ENCODE measurements around the gene WDR33.
"Not testable (repeated sequence)": the region's sequence is repeated elsewhere in the genome, so short reads cannot be mapped to it uniquely, and the experiment has no call there.

Gene WDR33

DNA sequence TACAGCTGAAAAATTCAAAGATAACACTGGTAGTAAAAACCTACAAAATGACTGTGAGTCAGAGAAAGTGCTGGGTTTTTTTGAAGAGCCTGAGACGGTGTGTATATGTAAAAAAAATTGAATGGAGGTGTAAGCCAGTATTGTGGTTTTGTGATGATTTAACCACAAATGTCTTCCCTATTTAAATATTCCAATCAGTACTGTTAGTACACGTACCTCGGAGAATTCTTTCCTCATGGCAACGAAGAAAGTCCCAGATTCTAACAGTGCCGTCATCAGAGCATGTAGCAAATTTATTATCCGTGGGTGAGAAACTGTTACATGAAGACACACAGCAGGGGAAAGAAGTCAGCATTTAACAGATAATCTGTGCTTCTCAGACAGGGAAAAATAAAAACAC, 48.1 kb downstream of the WDR33 start:
- TF ChIP-seq GATA1 (IDR thresholded peaks at IDR 0.05; ENCODE audit: low read depth, low read length): no peak
- no peak for TF ChIP-seq POLR2A (IDR thresholded peaks at IDR 0.05; ENCODE audit: low read length)
- no peak for DNase-seq

DNA sequence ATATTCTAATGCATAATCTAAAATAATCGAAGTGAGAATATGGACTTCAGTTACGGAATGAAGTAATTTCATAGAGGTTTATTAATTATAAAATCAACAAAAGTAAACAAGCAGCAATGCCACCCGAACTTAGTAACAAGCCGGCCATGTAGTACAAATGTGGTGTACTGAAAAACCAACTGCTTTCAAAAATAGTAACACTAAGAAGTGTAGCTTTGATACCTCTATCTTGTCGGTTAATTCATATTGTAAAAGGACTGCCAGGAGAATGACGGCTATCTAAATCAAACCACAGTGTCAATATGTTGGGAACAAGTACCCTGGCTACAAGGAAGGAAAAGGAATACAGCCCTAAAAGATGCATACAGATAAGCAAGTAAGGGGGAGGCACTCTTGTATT, 48.5 kb downstream of the WDR33 start:
- TF ChIP-seq POLR2A (IDR thresholded peaks at IDR 0.05; ENCODE audit: low read length) (no peak), GATA1 (IDR thresholded peaks at IDR 0.05; ENCODE audit: low read depth, low read length) (no peak)
- DNase-seq: no peak

DNA sequence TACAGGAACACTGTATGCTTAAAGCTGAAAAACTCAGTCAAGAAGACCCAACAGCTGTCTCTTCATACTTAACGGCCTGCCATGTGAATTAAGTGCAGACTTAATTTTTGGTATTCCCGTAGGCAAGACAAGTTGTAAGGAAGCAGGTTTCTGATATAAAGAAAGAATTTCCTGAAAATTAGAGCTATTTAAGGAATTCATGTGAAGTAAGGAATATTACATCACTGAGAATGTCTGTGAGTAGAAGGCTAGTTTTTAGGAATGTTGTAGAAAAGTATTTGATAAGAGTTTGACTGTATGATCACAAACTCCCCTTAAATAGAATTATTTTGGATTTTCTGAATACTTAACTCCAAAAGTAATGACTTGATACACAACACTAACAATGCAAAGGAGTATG, 51.0 kb downstream of the WDR33 start:
- no peak for DNase-seq
- no peak for TF ChIP-seq GATA1 (IDR thresholded peaks at IDR 0.05; ENCODE audit: low read depth, low read length)
- no peak for TF ChIP-seq POLR2A (IDR thresholded peaks at IDR 0.05; ENCODE audit: low read length)

DNA sequence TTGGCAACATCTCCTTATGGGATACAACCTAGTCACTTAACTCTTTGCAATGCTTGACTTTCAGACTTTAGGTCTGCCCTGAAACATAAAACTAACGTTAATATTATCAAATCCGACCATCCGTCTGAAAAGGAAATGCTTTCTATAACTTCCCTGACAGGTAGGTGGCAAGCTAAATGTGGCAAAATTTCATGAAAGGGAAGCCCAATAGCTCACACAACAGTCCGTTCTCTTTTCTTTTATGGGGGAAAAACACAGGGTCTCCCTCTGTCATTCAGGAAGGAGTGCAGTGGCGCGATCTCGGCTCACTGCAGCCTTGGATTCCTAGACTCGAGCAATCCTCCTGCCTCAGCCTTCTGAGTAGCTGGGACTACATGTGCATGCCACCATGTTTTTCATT, 56.8 kb downstream of the WDR33 start:
- no peak for TF ChIP-seq GATA1 (IDR thresholded peaks at IDR 0.05; ENCODE audit: low read depth, low read length)
- no peak for TF ChIP-seq POLR2A (IDR thresholded peaks at IDR 0.05; ENCODE audit: low read length)
- DNase-seq: no peak

DNA sequence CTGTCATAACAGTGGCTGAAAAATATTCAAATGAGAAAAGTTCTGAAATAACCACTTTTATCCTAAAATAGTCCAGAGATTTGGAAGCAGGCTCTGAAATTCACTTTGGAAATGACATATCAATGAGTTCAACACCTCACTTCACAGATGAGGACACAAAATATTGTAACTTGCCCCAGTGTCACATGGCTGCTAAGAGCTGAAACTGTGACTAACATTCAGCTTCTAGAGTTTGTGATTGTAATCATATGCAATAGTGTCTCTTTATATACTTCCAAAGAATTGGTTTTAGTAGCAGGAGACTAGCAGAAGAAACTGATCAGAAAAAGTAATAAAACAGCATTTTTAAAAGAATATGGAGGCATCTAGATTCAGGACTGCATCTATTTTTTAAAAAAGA, 57.6 kb downstream of the WDR33 start:
- DNase-seq: no peak
- TF ChIP-seq POLR2A (IDR thresholded peaks at IDR 0.05; ENCODE audit: low read length) (no peak), GATA1 (IDR thresholded peaks at IDR 0.05; ENCODE audit: low read depth, low read length) (no peak)

- DNase-seq: not testable (repeated sequence)
These were observed 61.4 kb downstream of the WDR33 start for GRCh38 chr2:127749537-127749936.

DNA sequence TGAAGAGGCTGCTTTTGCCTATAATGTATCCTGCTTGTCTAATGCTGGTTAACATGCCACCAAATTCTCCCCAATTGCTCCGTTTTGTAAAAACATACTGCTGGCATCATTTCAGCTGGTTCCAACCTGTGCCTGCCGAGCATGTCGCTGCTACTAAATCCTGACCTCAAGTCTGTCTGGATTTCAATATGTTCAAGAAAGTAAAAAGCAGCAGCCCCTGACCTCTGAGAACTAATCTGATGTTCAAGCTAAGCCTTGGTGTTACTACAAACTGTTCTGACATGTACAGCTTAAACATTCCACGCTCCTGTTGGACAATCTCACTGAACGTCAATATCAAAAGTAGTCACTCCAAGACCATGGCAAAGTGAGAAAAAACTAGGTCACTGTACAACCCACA, 63.4 kb downstream of the WDR33 start:
- TF ChIP-seq POLR2A (IDR thresholded peaks at IDR 0.05; ENCODE audit: low read length): no peak
- TF ChIP-seq GATA1 (IDR thresholded peaks at IDR 0.05; ENCODE audit: low read depth, low read length): no peak
- DNase-seq: no peak

DNA sequence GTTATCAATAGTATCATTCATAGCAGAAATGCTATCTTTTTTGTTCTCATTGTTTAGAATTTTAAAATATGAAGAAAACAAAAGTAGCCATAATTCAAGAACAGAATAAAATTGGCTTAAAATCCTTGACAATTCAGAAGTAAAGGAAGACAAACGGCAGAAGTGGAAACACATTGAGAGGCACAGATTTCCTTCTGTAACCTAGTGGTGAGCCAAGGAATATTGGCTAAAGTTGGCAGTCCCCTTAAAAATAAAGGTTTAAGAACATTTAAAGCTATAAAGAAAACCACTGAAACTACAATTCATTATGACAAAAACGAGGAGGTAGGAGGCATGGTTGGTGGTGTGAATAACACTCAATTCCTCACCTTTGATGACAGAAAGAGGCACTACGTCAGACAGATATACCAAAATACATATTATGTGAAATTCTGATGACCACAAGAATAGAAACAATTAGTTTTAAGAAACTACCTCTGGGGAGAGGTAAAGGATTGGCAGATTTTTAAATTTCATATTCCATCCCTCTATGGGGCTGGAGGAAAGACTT, 67.4 kb downstream of the WDR33 start:
- DNase-seq: no peak
- TF ChIP-seq POLR2A (IDR thresholded peaks at IDR 0.05; ENCODE audit: low read length) (no peak), GATA1 (IDR thresholded peaks at IDR 0.05; ENCODE audit: low read depth, low read length) (no peak)

DNA sequence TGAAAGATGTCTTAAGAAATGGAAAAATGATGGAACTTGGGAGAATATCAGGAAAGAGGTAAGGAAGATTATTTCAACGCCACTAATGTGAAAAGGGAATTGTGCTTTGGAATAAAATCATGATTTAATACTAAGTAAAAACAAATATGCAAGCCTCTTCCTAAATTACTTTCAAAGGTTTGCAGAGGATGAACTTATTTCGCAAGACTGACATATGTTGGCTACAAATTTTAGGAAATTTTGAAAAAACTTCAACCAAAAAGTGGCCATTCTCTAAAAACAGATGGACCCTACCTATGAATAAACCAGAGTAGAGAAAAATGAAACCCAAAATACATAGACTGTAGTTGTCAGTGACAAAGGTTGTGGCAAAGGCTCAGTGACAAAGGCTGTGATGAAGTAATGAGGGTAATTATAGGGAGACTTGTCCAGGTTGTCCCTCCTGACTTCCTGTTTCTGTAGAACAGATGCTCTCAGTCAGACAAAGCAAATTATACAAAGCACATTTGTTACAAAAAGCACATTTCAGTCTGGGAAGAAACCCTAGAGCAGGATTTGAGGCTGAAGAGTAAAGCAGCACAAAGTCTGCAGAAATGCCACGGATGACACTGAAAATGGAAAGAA, 70.2 kb downstream of the WDR33 start:
- TF ChIP-seq GATA1 (IDR thresholded peaks at IDR 0.05; ENCODE audit: low read depth, low read length): no peak
- TF ChIP-seq POLR2A (IDR thresholded peaks at IDR 0.05; ENCODE audit: low read length): no peak
- DNase-seq: no peak

- no peak for DNase-seq
- TF ChIP-seq GATA1 (IDR thresholded peaks at IDR 0.05; ENCODE audit: low read depth, low read length): no peak
- TF ChIP-seq POLR2A (IDR thresholded peaks at IDR 0.05; ENCODE audit: low read length): no peak
These were observed 71.2 kb downstream of the WDR33 start for GRCh38 chr2:127739800-127740199.

GRCh38 chr2:127737892-127738291, 73.1 kb downstream of the WDR33 start:
- TF ChIP-seq POLR2A (IDR thresholded peaks at IDR 0.05; ENCODE audit: low read length) (no peak), GATA1 (IDR thresholded peaks at IDR 0.05; ENCODE audit: low read depth, low read length) (no peak)
- no peak for DNase-seq

- no peak for DNase-seq
- TF ChIP-seq GATA1 (IDR thresholded peaks at IDR 0.05; ENCODE audit: low read depth, low read length) (no peak), POLR2A (IDR thresholded peaks at IDR 0.05; ENCODE audit: low read length) (no peak)
These were observed 75.2 kb downstream of the WDR33 start for GRCh38 chr2:127735537-127736399.

GRCh38 chr2:127735044-127735443, 75.9 kb downstream of the WDR33 start:
- DNase-seq: no peak
- TF ChIP-seq POLR2A (IDR thresholded peaks at IDR 0.05; ENCODE audit: low read length) (no peak), GATA1 (IDR thresholded peaks at IDR 0.05; ENCODE audit: low read depth, low read length) (no peak)

DNA sequence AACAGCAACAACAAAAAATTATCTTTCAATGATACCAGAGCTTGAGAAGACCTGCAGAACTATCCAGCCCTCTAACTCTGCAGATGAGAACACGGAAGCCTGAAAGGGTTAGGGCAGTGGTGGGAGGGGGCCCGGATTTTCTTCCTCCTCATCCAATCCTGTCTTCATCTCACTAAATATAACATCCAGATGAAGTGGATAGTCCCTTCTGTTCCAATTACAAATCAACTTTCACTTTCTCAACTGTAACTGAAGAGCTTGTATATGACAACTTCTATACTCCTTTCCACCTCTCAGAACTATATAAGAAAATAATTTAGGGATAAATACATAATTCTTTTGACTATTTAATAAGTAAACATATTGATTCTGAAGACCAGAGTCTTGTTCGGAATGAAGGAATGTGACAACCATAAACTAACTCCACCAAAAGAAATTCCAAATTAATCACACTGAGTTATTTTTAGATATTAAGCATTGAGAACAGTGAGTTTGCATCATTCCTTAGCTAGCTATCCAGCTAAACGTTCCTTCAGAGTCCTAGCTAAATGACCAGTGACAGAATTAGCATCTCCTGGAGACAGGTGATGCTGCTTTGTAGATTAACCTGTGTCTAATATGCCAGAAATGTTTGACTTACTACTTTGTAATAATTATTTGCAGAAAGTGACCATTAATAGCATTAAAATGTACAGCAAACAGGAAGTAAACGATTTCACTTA, 77.0 kb downstream of the WDR33 start:
- no peak for TF ChIP-seq GATA1 (IDR thresholded peaks at IDR 0.05; ENCODE audit: low read depth, low read length)
- TF ChIP-seq POLR2A (IDR thresholded peaks at IDR 0.05; ENCODE audit: low read length): no peak
- DNase-seq: no peak

All from erythroblast (primary cell).